Activated CD8-positive, alpha-beta memory T cell treated with anti-CD3 and anti-CD28 coated beads for 24 hours (primary cell): ENCODE measurements around the gene ROGDI.

Experiments used
- DNase-seq: peaks from one replicate; pipeline ENCODE4 v3.0.0-alpha.2; 2020

The ROGDI gene

DNA sequence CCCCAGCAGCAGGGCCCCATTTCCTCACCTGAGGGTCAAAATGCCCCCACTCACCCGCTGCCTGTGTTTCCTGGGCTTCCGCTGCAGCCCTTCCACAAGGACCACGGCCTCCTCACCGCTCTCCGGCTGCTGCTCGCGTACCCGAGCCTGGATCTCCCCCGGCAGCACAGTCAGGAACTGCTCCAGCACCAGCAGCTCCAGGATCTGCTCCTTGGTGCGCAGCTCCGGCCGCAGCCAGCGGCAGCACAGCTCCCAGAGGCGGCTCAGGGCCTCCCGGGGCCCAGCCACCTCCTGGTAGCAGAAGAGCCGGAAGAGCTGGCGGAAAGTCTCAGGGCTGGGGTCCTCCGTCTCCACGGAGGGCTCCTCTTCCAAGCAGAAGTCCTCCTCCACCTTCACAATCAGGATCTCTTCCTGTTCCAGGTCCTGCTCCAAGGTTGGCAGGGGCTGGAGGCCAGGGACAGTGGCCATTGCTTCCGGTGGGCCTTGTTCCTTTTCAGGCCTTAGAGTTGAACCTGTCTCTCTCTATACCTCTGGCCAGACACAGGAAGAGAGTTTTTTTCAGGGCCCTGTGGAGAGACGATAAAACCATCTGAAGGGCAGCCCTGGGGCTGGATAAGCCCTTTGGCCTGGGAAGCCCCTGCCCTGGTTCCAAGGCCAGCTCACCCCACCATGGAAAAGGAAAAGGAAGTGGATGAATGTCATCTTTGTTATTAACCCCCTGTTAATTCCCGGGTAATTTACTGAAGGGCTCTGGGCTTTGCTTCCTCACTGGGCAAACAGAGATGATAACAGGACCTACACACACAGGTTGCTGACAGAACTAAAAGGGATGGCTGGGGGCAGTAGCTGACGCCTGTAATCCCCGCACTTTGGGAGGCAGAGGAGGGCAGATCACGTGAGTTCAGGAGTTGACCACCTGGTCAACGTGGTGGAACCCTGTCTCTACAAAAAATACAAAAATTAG, 36.6 kb downstream of the ROGDI start:
- DNase-seq: no peak

DNA sequence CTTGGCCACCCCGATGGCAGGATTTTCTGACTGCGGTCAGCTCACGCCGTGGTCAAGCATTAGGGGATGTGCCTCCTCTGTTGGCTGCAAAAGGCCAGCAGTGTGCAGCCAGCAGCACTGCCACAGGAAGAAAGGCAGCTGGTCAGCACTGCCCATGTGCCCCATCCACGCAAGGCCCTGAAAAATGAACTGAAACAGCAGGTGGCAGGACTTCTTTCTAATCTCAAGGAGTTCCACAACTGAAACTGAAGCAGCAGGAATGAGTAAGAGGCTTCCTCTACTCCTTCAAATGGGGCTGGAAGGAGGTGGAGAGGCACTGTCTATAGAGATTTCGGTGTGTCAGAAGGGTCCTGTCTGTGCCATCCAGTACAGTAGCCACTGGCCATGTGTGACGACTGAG, 38.6 kb downstream of the ROGDI start:
- DNase-seq: no peak

DNA sequence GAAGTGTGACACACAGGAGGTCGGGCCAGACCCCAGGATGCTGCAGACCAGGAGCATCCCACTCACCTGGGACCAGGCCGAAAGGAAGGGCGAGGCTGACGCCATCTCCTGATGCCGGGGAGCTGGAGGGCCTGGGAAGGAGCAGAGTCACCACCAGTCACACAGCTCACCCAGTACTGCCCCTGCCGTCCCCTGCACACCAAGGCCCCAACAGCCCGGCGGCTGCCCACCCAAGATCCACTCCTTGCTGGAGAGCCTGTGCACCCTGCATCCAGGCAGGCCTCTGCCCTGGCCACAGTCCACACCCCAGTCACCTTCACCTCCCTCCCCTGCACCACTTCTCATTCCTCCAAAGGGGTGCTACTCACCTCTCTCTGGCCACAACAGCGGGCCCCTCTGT, 40.2 kb downstream of the ROGDI start:
- DNase-seq: no peak

DNA sequence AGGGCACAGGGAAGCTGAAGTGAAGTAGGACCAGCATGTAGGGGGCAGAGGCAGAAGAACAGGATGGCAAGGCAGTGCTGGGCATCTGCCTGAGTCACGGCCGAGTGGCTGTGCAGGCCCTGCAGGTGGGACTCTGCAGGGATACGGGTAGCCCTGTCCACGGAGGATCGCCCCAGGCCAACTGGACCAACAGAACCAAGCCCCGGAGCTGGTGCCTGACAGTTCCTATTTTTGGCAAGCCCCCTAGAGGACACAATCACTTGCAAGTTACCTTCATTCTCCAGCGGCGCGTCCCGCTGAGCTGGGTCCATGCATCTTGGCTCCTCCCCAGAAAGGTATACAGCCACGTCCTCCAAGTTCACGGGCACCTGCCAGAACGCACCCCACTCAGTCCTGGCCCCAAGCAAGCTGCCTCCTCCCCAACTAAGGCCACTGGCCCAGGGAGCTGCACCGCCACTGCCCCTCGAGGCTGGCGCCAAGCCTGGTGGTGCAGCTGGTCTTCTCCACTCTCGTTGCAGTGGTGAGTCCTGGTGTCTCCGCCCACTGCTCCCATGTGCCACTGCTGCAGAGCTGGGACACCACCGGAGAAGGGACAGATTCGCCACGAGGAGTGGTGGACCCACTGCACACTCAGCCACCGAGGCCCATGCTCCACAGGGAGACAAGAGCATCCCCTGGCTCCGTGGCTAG, 42.1 kb downstream of the ROGDI start:
- DNase-seq: no peak

DNA sequence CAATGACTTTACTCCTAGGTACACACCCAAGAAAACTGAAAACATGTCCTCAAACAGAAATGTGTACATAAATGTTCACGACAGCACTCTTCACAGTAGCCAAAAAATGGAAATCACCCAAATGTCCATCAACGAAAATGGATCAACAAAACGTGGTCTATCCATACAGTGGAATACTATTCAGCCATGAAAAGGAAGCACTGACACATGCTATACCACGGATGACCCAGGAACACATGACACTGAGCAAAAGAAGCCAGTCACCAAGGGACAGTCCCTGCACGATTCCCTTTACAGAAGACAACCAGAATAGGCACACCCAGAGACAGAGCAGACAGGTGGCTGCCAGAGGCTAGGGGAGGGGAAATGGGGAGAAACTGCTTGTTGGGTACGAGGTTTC, 46.7 kb downstream of the ROGDI start:
- DNase-seq: no peak

DNA sequence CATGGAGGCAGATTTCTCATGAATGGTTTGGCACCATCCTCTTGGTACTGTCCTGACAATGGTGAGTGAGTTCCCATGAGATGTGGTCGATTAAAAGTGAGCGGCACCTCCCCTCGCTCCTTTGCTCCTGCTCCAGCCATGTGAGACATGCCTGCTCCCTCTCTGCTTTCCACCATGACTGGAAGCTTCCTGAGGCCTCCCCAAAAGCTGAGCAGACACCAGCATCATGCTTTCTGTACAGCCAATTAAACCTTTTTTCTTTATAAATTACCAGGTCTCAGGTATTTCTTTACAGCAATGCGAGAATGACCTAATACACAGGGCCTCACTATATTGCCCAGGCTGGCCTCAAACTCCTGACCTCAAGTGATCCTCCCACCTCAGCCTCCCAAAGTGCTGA, 47.6 kb downstream of the ROGDI start:
- DNase-seq: no peak

DNA sequence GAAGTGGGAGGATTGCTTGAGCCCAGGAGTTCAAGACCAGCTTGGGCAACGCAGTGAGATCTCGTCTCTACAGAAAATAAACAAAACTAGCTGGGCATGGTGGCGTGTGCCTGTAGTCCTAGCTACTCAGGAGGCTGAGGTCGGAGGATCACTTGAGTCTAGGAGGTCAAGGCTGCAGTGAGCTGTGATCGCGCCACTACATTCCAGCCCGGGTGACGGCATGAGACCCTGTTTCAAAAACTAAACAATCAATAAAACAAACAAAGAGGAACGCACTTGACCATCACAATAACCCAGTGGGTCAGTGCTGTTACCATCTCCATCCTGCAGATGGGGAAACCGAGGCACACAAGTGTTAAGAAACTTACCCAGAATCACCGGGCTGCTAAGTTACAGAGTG, 49.2 kb downstream of the ROGDI start:
- DNase-seq: no peak

DNA sequence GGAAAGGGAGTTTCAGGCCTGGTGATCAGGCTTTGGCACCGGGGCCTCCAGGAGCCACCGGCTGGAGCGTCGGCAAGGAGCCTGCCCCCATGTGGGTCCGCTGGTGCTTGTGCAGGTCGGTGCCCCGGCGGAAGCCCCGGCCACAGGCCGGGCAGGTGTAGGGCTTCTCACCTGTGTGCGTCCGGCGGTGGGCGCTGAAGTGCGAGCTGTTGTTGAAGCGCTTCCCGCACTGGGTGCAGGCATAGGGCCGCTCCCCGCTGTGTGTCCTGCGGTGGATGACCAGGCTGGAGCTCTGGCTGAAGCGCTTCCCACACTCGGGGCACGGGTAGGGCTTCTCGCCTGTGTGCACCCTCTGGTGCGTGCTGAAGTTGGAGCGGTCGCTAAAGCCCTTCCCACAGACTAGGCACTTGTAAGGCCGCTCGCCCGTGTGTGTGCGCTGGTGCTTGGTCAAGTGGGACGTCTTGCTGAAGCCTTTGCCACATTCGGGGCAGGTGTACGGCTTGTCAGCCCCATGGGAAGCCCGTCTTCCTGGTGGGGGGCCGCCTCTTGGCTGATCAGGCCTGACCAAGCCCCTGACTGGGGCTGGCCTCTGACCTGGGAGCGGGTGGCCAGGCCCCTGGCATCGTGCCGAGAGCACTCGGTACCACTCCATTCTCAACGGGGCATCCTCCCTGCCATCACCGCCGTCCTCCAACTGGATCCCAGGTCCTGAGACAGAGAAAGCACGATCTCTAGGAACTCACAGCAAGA, 49.9 kb downstream of the ROGDI start:
- DNase-seq: no peak

DNA sequence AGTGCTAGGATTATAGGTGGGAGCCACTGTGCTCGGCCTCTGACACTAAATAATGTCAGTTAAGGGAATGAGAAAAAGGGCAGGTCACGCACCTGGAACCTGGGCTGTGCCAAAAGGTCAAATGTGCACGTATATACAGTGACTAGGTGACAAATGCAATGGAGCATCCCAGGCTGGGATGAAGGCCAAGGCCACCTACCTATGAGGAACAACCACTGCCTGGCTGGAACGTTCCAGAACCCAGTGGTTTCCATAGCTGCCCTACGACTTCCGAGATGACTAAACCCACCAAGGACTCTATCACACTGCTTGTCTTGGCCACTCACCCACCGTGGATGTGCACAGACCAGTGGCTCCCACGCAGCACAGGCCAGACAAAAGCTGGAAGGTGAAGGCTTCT, 51.5 kb downstream of the ROGDI start:
- no peak for DNase-seq

DNA sequence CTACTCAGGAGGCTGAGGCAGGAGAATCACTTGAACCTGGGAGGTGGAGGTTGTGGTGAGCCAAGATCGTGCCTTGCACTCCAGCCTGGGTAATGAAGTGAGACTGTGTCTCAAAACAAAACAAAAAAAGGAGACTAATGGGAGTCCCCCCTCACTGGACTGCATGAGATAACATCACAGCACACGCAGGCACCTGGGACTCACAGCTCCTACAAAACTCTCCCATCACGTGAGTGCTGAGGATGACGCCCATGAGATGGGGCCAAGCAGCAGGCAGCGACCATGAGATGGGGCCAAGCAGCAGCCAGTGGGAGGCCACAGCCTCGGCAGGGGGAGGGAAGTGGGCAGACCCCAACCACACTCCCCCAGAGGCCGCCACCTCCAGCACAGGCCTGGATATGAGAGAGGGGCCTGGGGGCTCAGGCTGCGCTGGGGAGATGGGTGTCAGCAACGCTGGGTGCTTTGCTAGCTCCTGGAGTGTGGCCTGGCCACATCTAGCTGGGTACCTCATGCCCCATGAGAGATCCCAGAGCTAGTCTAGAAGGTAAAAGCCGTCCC, 52.7 kb downstream of the ROGDI start:
- DNase-seq: no peak

DNA sequence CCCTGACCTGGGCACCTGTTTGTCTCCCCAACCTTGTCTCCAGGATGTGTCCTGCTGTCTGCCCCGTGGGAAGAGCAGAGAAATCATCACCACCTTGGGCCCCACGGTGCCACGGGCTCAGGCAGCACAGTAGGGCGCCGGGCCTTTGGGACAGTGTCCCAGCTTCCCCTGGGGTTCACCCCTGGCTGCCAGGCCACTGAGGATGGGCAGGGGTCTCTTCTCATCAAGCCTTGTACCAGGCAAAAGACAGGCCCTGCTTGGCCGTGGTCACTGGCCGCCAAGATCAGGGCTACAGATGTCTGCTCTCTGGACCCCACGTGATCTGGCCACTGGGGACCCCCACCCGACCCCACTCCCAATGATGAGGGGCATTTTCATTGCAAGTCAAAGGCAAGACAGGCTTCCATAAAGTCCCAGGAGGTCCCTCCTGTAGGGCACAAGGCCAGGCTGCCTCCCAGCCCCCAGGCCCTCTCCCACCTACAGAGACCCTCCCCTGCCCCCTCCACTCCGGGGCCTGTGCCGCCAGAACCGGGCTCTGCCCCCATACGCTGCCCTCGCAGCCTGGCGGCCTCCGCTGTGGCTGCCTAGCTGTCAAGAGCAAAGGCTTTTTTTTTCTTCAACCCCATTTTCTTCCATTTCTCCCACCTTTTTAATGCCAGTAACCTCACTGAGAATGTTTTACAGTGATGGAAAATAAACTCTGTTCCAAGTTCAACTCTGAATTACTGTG, 53.6 kb downstream of the ROGDI start:
- DNase-seq: no peak

DNA sequence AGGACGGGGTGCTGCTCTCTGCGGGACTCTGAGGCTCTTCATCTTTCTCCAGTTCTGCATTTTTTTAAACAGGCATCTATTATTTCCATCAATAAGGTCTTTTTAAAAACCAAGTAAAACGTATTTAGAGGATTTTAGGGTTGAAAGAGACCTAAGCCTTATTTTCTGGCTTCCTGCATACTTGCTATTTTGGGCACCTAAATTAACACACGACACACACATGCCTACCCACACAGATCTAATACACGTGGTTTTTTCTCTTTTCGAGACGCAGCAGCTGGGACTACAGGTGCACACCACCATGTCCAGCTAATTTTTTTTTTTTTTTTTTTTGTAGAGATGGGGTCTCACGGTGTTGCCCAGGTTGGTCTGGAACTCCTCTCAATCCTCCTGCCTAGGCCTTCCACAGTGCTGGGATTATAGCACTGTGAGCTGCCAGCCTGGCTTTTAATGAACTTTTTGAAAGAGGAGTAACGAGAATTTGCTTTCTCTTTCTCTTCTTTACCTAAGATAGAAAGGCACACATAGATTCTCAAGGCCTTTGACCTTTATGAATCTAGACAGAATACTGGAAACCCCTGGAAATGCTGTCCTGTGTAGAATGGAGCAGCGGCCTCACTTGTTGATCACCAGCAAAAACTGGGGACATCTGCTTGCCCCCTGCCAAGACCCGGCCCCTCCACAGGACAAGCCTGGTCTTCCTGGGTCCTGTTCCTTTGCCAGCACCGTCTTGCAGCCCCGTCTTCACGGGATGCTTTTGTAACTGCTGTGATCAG, 54.3 kb downstream of the ROGDI start:
- no peak for DNase-seq

DNA sequence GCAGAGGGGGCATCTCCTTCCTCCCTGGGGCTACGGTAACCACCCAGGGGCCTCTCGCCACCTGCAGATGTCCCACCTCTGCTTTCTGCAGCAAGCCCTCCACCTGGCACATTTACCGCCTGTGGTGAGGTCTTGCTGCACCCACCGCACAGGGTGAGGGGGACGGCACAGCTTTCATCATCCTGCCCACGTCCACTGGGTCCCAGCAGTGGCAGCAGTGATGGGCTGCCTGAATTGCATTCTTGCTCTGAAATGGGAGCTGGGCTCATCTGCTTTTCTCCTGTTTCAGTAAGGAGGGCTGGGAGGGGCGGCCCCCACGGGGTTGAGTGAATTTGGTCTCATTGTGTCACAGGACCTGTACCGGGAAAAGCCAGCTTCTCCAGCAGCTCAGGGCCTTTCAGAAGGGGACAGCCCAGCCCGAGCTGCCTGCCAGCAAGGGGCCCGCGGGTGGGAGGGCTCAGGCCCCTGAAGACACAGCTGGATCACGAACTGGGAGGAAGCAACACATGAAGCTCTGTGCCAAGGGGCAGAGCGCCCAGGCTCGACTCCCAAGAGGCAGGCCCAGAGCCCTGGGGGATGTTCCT, 55.4 kb downstream of the ROGDI start:
- DNase-seq: peak; percentile 64
